HG03558 (cell line): Measurements from ENCODE around the gene CAP2.
"Not testable (repeated sequence)": the region's sequence is repeated elsewhere in the genome, so short reads cannot be mapped to it uniquely, and the experiment has no call there.

Source experiments
- ATAC-seq: cut with Tn5 transposase; IDR thresholded peaks from one replicate; pipeline ENCODE4 v1.9.1; 2021; ENCODE audit warnings: moderate number of reproducible peaks; ENCODE audit not compliant: unreplicated experiment; ENCODE audit errors: extremely low read depth

CAP2 gene

GRCh38 chr6:17542243-17542642, 148.8 kb downstream of the CAP2 start:
- ATAC-seq, result no peak

- ATAC-seq, result not testable (repeated sequence)
Measured at GRCh38 chr6:17545681-17546080, 152.3 kb downstream of the CAP2 start.

DNA sequence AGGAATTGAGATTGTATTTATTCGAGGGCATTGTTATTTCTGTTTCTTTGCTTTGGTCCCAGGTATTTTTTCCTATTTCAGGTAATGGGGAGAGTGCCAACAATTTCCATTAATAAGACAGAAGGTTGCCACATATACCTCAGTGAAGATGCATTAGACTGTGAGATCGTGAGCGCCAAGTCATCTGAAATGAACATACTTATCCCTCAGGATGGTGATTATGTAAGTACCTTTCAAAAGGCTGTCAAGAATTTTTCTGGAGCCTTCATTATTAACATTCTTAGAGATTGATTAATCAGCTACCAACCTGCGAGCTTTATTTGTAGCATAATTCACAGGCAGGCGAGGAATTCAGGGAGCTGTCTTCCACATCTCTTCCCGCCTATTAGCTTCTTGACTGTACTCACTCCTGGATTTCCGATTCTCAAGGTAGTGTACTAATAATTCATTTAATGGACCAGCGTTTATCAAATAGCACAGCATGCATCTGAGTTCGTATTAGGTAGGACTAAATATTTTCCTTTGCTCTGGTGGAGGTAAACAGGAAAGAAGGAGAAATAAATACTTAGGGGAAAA, 158.1 kb downstream of the CAP2 start:
- ATAC-seq, result no peak

GRCh38 chr6:17552861-17553260, 159.5 kb downstream of the CAP2 start:
- ATAC-seq, result no peak

GRCh38 chr6:17556014-17556413, 162.6 kb downstream of the CAP2 start:
- no peak for ATAC-seq

DNA sequence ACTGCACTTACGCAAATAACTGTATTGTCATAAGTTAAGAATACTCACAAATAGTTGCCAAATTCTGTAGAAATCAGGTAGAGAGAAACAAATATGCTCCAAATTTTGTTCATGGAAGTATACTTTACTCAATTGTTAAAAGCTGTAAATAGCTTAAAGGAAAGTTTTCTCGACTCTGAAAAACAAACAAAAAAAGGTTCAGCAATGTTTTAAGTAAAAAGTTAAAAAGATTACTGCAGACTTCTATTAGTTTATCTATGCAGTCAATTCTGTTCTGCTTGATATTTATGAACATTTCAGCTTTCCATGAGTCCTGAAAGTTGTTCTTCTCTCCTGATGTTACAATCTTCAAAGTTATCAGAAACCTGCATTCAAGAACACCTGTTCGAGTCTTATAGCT, 169.2 kb downstream of the CAP2 start:
- no peak for ATAC-seq

- ATAC-seq, result no peak
Measured at GRCh38 chr6:17565399-17565798, 172.0 kb downstream of the CAP2 start.

- ATAC-seq, result no peak
Measured at GRCh38 chr6:17574866-17575560, 181.6 kb downstream of the CAP2 start.

- ATAC-seq, result no peak
Measured at GRCh38 chr6:17577059-17577458, 183.7 kb downstream of the CAP2 start.

DNA sequence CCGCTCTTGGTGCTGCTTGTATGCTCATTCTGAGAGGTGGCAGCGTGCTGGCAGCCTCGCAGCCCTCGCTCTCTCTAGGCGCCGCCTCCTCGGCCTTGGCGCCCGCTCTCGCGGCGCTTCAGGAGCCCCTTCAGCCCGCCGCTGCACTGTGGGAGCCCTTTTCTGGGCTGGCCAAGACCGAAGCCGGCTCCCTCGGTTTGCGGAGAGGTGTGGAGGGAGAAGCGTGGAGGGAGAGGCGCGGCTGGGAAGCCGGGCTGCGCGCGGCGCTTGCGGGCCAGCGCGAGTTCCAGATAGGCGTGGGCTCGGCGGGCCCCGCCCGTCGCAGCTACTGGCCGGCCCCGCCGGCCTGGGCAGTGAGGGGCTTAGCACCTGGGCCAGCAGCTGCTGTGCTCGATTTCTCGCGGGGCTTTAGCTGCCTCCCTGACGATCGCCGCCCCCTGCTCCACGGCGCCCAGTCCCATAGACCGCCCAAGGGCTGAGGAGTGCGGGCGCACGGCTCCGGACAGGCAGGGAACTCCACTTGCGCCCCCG, 187.2 kb downstream of the CAP2 start:
- ATAC-seq, result no peak

DNA sequence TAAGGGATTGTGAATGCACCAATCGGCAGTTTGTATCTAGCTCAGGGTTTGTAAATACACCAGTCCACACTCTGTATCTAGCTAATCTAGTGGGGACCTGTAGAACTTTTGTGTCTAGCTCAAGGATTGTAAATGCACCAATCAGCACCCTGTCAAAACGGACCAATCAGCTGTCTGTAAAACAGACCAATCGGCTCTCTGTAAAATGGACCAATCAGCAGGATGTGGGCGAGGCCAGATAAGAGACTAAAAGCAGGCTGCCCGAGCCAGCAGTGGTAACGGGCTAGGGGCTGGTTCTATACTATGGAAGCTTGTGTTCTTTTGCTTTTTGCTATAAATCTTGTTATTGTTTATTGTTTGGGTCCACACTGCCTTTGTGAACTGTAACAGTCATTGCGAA, 187.9 kb downstream of the CAP2 start:
- ATAC-seq, result not testable (repeated sequence)

GRCh38 chr6:17583811-17584210, 190.4 kb downstream of the CAP2 start:
- ATAC-seq, result no peak

DNA sequence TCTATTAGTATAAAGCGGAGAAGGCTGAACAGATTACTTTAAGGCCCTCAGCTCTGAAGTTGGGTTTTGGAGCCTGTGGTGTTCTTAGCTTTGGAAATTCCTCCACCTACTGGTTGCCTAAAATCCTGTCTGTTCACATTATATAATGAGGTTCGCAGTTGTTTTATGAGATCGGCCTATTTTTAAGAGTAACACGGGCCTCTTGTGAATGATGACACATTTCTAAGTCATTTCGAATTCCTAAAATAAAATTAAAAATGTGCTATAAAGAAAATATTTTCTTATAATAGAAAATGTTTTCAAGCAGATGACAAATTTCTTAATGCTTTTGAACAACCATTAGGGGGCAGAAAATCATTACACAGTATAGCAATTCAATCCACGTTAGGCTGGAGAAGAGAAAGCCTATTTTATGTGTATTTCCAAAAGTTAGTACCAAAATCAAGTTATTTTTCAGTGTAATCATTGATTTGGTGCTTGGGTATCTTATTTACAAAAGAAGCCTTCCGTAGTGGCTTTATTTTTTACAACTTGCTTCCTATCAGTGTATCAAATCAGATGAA, 190.9 kb downstream of the CAP2 start:
- ATAC-seq, result no peak

DNA sequence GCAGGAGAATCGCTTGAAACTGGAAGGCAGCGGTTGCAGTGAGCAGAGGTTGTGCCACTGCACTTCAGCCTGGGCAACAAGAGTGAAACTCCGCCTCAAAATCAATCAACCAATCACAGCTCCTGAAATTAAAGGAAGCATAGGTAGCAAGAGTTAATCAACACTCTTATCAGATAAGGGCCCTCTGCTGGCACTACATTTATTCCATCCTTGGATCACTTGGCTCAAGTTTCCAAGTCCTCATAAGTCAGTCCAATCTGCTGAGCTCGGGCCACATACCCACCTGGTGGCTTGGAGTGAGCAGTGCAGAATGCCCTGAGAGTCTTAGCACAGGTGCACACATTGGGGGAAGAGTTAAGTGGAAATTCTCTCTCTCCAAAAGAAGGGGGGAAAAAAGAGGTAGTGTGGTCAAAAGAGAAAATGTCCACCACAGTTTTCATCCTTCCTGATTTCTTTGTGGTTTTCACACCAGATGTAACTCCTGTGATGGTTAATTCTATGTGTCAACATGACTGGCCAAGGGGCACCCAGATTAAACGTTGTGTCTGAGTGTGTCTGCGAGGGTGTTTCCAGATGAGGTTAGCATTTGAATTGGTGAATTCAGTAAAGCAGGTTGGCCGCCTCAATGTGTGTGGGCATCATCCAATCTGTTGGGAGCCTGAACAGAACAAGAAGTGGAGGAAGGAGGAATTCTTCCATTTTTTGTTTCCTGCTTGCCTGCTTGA, 192.5 kb downstream of the CAP2 start:
- no peak for ATAC-seq

- not testable (repeated sequence) for ATAC-seq
Measured at GRCh38 chr6:17586623-17587022, 193.2 kb downstream of the CAP2 start.

DNA sequence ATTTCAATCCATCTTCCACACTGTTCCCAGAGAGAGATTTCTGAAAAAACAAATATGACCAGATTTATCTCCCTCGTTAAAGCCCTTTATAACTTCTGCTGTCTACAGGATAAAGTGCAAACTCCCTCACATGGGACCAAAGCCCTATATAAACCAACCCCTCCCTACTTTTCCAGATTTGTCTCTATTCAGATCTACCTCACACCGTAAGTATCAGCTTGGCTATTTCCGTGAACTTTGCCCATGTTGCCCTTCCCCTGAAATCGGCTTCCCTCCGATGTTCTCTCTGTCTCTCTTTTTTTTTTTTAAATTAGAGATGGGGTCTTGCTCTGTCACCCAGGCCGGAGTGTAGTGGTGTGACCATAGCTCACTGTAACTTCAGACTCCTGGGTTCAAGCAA, 194.6 kb downstream of the CAP2 start:
- no peak for ATAC-seq

GRCh38 chr6:17589406-17590096, 196.2 kb downstream of the CAP2 start:
- no peak for ATAC-seq

- ATAC-seq, result no peak
Measured at GRCh38 chr6:17591287-17591686, 197.9 kb downstream of the CAP2 start.

DNA sequence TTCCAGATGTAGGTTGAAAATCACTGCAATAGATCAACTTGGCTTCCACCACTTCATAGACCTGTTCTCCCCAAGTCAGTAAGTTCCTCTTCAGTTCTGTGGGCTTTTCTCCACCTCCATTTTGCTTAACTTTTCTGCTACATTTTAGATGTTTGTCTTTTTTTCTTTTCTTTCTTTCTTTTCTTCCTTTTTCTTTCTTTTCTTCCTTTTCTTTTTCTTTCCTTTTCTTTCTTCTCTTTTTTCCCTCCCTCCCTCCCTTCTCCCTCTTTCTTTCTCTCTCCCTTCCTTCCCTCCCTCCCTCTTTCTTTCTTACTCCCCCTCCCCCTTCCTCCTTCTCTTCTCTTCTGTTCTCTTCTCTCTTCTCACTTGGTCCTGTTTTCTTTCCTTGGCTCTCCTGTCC, 199.9 kb downstream of the CAP2 start:
- no peak for ATAC-seq

DNA sequence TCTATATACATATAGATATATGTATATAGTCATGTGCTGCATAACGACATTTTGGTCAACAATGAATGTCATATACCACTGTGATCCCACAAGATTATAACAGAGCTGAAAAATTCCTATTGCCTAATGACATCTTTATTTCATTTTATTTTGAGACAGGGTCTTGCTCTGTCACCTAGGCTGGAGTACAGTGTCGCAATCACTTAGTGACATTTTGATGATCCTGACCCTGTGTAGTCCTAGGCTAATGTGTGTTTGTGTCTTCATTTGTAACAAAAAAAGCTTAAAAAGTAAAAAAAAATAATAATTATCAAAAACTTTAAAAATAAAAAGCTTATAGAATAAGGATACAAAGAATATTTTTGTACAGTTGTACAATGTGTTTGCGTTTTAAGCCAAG, 202.7 kb downstream of the CAP2 start:
- no peak for ATAC-seq
